ENCODE results near the gene SPAG5. TPM values are rescaled to one million over a fixed set of nuclear protein-coding genes. Genes with fewer than 3 reads are reported as not detected.

SPAG5 gene
- polyA plus RNA-seq, 4 donors = 33.2 to 60.6 (median 51.5) TPM

- DNase-seq (ENCODE audit: low read depth in 4 of 4, low spot score in 3 of 4) = no peak
Observed at GRCh38 chr17:28547096-28547622, 51.7 kb downstream of the SPAG5 start.

- no peak for DNase-seq (ENCODE audit: low read depth in 4 of 4, low spot score in 3 of 4)
Observed at GRCh38 chr17:28545787-28546415, 52.9 kb downstream of the SPAG5 start.

GRCh38 chr17:28545141-28545503 is 53.7 kb downstream of the SPAG5 start:
- no peak for DNase-seq (ENCODE audit: low read depth in 4 of 4, low spot score in 3 of 4)

GRCh38 chr17:28544402-28545140 is 54.3 kb downstream of the SPAG5 start:
- no peak for DNase-seq (ENCODE audit: low read depth in 4 of 4, low spot score in 3 of 4)

- no peak for DNase-seq (ENCODE audit: low read depth in 4 of 4, low spot score in 3 of 4)
Observed at GRCh38 chr17:28541439-28541838, 57.4 kb downstream of the SPAG5 start.

- no peak for DNase-seq (ENCODE audit: low read depth in 4 of 4, low spot score in 3 of 4)
Observed at GRCh38 chr17:28540231-28540630, 58.6 kb downstream of the SPAG5 start.

GRCh38 chr17:28538296-28538895 is 60.4 kb downstream of the SPAG5 start:
- no peak for DNase-seq (ENCODE audit: low read depth in 4 of 4, low spot score in 3 of 4)

- DNase-seq (ENCODE audit: low read depth in 4 of 4, low spot score in 3 of 4) = no peak
Observed at GRCh38 chr17:28537219-28537610, 61.6 kb downstream of the SPAG5 start.

- DNase-seq (ENCODE audit: low read depth in 4 of 4, low spot score in 3 of 4) = no peak
Observed at GRCh38 chr17:28536532-28537218, 62.1 kb downstream of the SPAG5 start.

GRCh38 chr17:28534740-28535375 is 64.0 kb downstream of the SPAG5 start:
- no peak for DNase-seq (ENCODE audit: low read depth in 4 of 4, low spot score in 3 of 4)

- no peak for DNase-seq (ENCODE audit: low read depth in 4 of 4, low spot score in 3 of 4)
Observed at GRCh38 chr17:28533091-28533807, 65.6 kb downstream of the SPAG5 start.

- DNase-seq (ENCODE audit: low read depth in 4 of 4, low spot score in 3 of 4) = no peak
Observed at GRCh38 chr17:28532050-28532960, 66.5 kb downstream of the SPAG5 start.

GRCh38 chr17:28530926-28531325 is 67.9 kb downstream of the SPAG5 start:
- no peak for DNase-seq (ENCODE audit: low read depth in 4 of 4, low spot score in 3 of 4)

GRCh38 chr17:28530250-28530649 is 68.6 kb downstream of the SPAG5 start:
- DNase-seq (ENCODE audit: low read depth in 4 of 4, low spot score in 3 of 4) = no peak

- no peak for DNase-seq (ENCODE audit: low read depth in 4 of 4, low spot score in 3 of 4)
Observed at GRCh38 chr17:28529013-28529400, 69.8 kb downstream of the SPAG5 start.

GRCh38 chr17:28528327-28529012 is 70.4 kb downstream of the SPAG5 start:
- no peak for DNase-seq (ENCODE audit: low read depth in 4 of 4, low spot score in 3 of 4)

- DNase-seq (ENCODE audit: low read depth in 4 of 4, low spot score in 3 of 4) = no peak
Observed at GRCh38 chr17:28527859-28528258, 71.0 kb downstream of the SPAG5 start.

All from left renal pelvis (tissue), 4 donors.